ENCODE data around the gene MRPL54.

The MRPL54 gene

GRCh38 chr19:3768748-3769099, 6.2 kb downstream of the MRPL54 start:
- no peak for TF ChIP-seq CTCF (IDR thresholded peaks at IDR 0.05; ENCODE audit: low read depth, low read length)
- no peak overlapping the region for H3K4me3 ChIP-seq (replicated peaks in 1 of 2; ENCODE audit: low read depth in 2 of 2, low read length in 2 of 2)
- no peak for DNase-seq (ENCODE audit: low read depth in 2 of 2)

GRCh38 chr19:3769494-3769893, 7.0 kb downstream of the MRPL54 start:
- TF ChIP-seq CTCF (IDR thresholded peaks at IDR 0.05; ENCODE audit: low read depth, low read length), result no peak
- DNase-seq (ENCODE audit: low read depth in 2 of 2), result no peak
- H3K4me3 ChIP-seq (replicated peaks in 1 of 2; ENCODE audit: low read depth in 2 of 2, low read length in 2 of 2), result no peak overlapping the region

GRCh38 chr19:3770136-3770999, 7.9 kb downstream of the MRPL54 start:
- H3K4me3 ChIP-seq (replicated peaks in 1 of 2; ENCODE audit: low read depth in 2 of 2, low read length in 2 of 2), result no peak overlapping the region
- no peak for DNase-seq (ENCODE audit: low read depth in 2 of 2)
- no peak for TF ChIP-seq CTCF (IDR thresholded peaks at IDR 0.05; ENCODE audit: low read depth, low read length)

GRCh38 chr19:3771000-3771905, 8.8 kb downstream of the MRPL54 start:
- TF ChIP-seq CTCF (IDR thresholded peaks at IDR 0.05; ENCODE audit: low read depth, low read length), result no peak
- no peak overlapping the region for H3K4me3 ChIP-seq (replicated peaks in 1 of 2; ENCODE audit: low read depth in 2 of 2, low read length in 2 of 2)
- no peak for DNase-seq (ENCODE audit: low read depth in 2 of 2)

- H3K4me3 ChIP-seq (replicated peaks in 1 of 2; ENCODE audit: low read depth in 2 of 2, low read length in 2 of 2), result no peak within 1 kb of the TSS
- no peak for TF ChIP-seq CTCF (IDR thresholded peaks at IDR 0.05; ENCODE audit: low read depth, low read length)
- no peak for DNase-seq (ENCODE audit: low read depth in 2 of 2)
These were observed 9.5 kb downstream of the MRPL54 start, which contains the start of gene RAX2 for GRCh38 chr19:3771906-3772455. Gene RAX2 (minus strand): TSS chr19:3772228. CDS start chr19:3771742, 486 bp downstream.

- no peak for DNase-seq (ENCODE audit: low read depth in 2 of 2)
- no peak overlapping the region for H3K4me3 ChIP-seq (replicated peaks in 1 of 2; ENCODE audit: low read depth in 2 of 2, low read length in 2 of 2)
- no peak for TF ChIP-seq CTCF (IDR thresholded peaks at IDR 0.05; ENCODE audit: low read depth, low read length)
These were observed 11.5 kb downstream of the MRPL54 start for GRCh38 chr19:3773814-3774515.
